Measurements from ENCODE around the gene CMTM6.

The CMTM6 gene

GRCh38 chr3:32502118-32502945 is at the start of gene CMTM6:
Gene CMTM6, minus strand, starts transcription at chr3:32502852. Its CDS starts 107 bp downstream, at chr3:32502745.
- TF ChIP-seq CTCF (IDR thresholded peaks at IDR 0.05; ENCODE audit: insufficient read depth, low read depth, low read length, missing control alignments) = peak; percentile 5
- peak; percentile 82 for DNase-seq (ENCODE audit: low read depth)
- peak within 1 kb of the TSS; percentile 91 for H3K4me3 ChIP-seq (ENCODE audit: low read length)

- no peak overlapping the region for H3K4me3 ChIP-seq (ENCODE audit: low read length)
- no peak for DNase-seq (ENCODE audit: low read depth)
- TF ChIP-seq CTCF (IDR thresholded peaks at IDR 0.05; ENCODE audit: insufficient read depth, low read depth, low read length, missing control alignments) = no peak
Observed at GRCh38 chr3:32552013-32552412, 49.4 kb upstream of the CMTM6 start.

GRCh38 chr3:32551496-32551895 is 48.8 kb upstream of the CMTM6 start:
- no peak for DNase-seq (ENCODE audit: low read depth)
- no peak for TF ChIP-seq CTCF (IDR thresholded peaks at IDR 0.05; ENCODE audit: insufficient read depth, low read depth, low read length, missing control alignments)
- H3K4me3 ChIP-seq (ENCODE audit: low read length) = no peak overlapping the region

GRCh38 chr3:32551087-32551486 is 48.4 kb upstream of the CMTM6 start:
- no peak for TF ChIP-seq CTCF (IDR thresholded peaks at IDR 0.05; ENCODE audit: insufficient read depth, low read depth, low read length, missing control alignments)
- no peak for DNase-seq (ENCODE audit: low read depth)
- no peak overlapping the region for H3K4me3 ChIP-seq (ENCODE audit: low read length)

GRCh38 chr3:32545305-32545704 is 42.7 kb upstream of the CMTM6 start:
- no peak for TF ChIP-seq CTCF (IDR thresholded peaks at IDR 0.05; ENCODE audit: insufficient read depth, low read depth, low read length, missing control alignments)
- no peak for DNase-seq (ENCODE audit: low read depth)
- H3K4me3 ChIP-seq (ENCODE audit: low read length) = no peak overlapping the region

GRCh38 chr3:32544894-32545293 is 42.2 kb upstream of the CMTM6 start:
- no peak overlapping the region for H3K4me3 ChIP-seq (ENCODE audit: low read length)
- no peak for DNase-seq (ENCODE audit: low read depth)
- TF ChIP-seq CTCF (IDR thresholded peaks at IDR 0.05; ENCODE audit: insufficient read depth, low read depth, low read length, missing control alignments) = no peak

- TF ChIP-seq CTCF (IDR thresholded peaks at IDR 0.05; ENCODE audit: insufficient read depth, low read depth, low read length, missing control alignments) = no peak
- DNase-seq (ENCODE audit: low read depth) = no peak
- no peak overlapping the region for H3K4me3 ChIP-seq (ENCODE audit: low read length)
Observed at GRCh38 chr3:32542807-32543206, 40.2 kb upstream of the CMTM6 start.

All from epithelial cell of esophagus (primary cell).